Measurements from ENCODE around the gene CACNA1D.

- no peak for TF ChIP-seq CTCF (IDR thresholded peaks at IDR 0.05)
- no peak for TF ChIP-seq POLR2A (IDR thresholded peaks at IDR 0.05)
Observed at GRCh38 chr3:53585049-53585448, 90.6 kb downstream of the CACNA1D start.

All from body of pancreas (tissue), 4 donors.